MM.1S (cell line): ENCODE measurements around the gene BANP.

Experiments used
- EZH2 ChIP-seq: fragments of 300-600 bp; sonication (generic); optimal IDR thresholded peaks from 2 replicates; pipeline ENCODE3; 2017; ENCODE audit warnings: low read depth, mild to moderate bottlenecking, antibody characterized with exemption, low read length, mixed read lengths
- EZH2phosphoT487 ChIP-seq: fragments of 300-600 bp; sonication (generic); IDR thresholded peaks from 2 replicates; pipeline ENCODE4 v1.6.1; 2018; ENCODE audit warnings: antibody characterized with exemption, low read length
- TF ChIP-seq, protein P1 (sequence below): fragments of 300-600 bp; sonication (generic); IDR thresholded peaks from 2 replicates; pipeline ENCODE4 v1.5.1; 2016; ENCODE audit warnings: antibody characterized with exemption, low read length, mixed read lengths

DNA sequence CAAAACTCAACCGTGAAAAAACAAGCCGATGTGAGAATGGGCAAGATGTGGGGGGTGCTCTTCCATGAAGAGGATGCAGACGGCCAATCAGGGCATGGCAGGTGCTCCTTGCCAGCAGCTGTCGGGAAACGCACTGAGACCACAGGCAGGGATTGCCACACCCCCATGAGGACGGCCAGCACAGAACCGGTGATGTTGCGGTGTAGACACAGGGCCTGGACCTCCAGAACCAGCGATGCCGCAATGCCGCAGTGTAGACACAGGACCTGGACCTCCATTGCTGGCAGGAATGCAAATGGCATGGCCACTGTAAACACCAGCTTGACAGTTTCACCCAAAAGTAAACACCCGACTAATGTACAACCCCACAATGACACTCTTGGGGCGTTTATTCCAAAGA is 164.9 kb downstream of the BANP start:
- TF ChIP-seq, protein P1, sequence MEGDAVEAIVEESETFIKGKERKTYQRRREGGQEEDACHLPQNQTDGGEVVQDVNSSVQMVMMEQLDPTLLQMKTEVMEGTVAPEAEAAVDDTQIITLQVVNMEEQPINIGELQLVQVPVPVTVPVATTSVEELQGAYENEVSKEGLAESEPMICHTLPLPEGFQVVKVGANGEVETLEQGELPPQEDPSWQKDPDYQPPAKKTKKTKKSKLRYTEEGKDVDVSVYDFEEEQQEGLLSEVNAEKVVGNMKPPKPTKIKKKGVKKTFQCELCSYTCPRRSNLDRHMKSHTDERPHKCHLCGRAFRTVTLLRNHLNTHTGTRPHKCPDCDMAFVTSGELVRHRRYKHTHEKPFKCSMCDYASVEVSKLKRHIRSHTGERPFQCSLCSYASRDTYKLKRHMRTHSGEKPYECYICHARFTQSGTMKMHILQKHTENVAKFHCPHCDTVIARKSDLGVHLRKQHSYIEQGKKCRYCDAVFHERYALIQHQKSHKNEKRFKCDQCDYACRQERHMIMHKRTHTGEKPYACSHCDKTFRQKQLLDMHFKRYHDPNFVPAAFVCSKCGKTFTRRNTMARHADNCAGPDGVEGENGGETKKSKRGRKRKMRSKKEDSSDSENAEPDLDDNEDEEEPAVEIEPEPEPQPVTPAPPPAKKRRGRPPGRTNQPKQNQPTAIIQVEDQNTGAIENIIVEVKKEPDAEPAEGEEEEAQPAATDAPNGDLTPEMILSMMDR, result no peak
- TF ChIP-seq EZH2, result no peak
- TF ChIP-seq EZH2phosphoT487, result no peak
